Endothelial cell of umbilical vein (primary cell): ENCODE data around the gene KCNH6. TPM values are rescaled to one million over a fixed set of nuclear protein-coding genes. Genes with fewer than 3 reads are reported as not detected.

ENCODE experiments used
- BruUV-seq: library from RNA; stranded (reverse); fragments of 400-500 nt; replicated peaks from 2 replicates; lab custom pipeline; 2021; lab: Mats Ljungman, UMichigan
- CTCF ChIA-PET: fragments of 300-600, 350-600 bp; sonication (Branson Sonifier 250); formaldehyde crosslinking; loops from one replicate; lab custom pipeline; 2021; ENCODE audit warnings: antibody characterized with exemption, inconsistent platforms; lab: Charles Lee
- POLR2A ChIA-PET: fragments of 300-600, 350-600 bp; sonication (Branson Sonifier 250); formaldehyde crosslinking; loops from one replicate; lab custom pipeline; 2021; ENCODE audit warnings: antibody characterized with exemption, inconsistent platforms; lab: Charles Lee
- DNase-seq: peaks from one replicate; pipeline ENCODE4 v3.0.0-alpha.2; 2011; ENCODE audit warnings: low read depth, low spot score
- FAIRE-seq: peaks from 2 replicates; lab custom pipeline; 2011; peaks lifted over from hg19 to GRCh38; lab: Jason Lieb, UNC
- H2AFZ ChIP-seq: 2 replicates; pipeline ENCODE4 v1.6.0; 2012; ENCODE audit warnings: low read depth, low read length, control low read depth, inconsistent platforms
- H3K27ac ChIP-seq: 2 replicates; pipeline ENCODE4 v1.5.1; 2011; ENCODE audit warnings: low read depth, mild to moderate bottlenecking, control low read depth, low read length, moderate library complexity; ENCODE audit not compliant: insufficient read depth
- H3K27me3 ChIP-seq, 2 experiments: 2 replicates each; pipeline versions ENCODE4 v1.6.0 to v1.6.1; 2011; ENCODE audit warnings: low read length in 2 of 2, mixed read lengths in 1 of 2; ENCODE audit not compliant: control insufficient read depth in 2 of 2, insufficient read depth in 2 of 2
- H3K36me3 ChIP-seq, 2 experiments: 2 replicates in 1 of 2; 3 replicates in 1 of 2; pipeline ENCODE4 v1.5.1; 2011; ENCODE audit warnings: low read length in 2 of 2, mild to moderate bottlenecking in 1 of 2, moderate library complexity in 1 of 2; ENCODE audit not compliant: control insufficient read depth in 2 of 2, insufficient read depth in 2 of 2; ENCODE audit errors: extremely low read depth in 1 of 2
- H3K4me1 ChIP-seq: 3 replicates; pipeline ENCODE4 v1.5.1; 2011; ENCODE audit warnings: mild to moderate bottlenecking, low read length; ENCODE audit not compliant: control insufficient read depth, insufficient read depth; ENCODE audit errors: extremely low read depth
- H3K4me2 ChIP-seq: 2 replicates; pipeline ENCODE4 v1.6.1; 2011; ENCODE audit warnings: low read length, control low read depth, mixed read lengths; ENCODE audit not compliant: insufficient read depth
- H3K4me3 ChIP-seq, 3 experiments: fragments of 200-600 bp in 1 of 3; sonication (generic), shearing (Covaris generic) in 1 of 3; replicated peaks in 1 of 3; 2 replicates each; pipeline ENCODE4 v1.5.1; 2011 to 2016; ENCODE audit warnings: control low read depth in 3 of 3, low read length in 3 of 3, mild to moderate bottlenecking in 2 of 3, inconsistent platforms in 1 of 3, low read depth in 1 of 3, moderate library complexity in 1 of 3; ENCODE audit not compliant: insufficient read depth in 1 of 3
- H3K79me2 ChIP-seq: 2 replicates; pipeline ENCODE4 v1.6.0; 2012; ENCODE audit warnings: low read length, inconsistent platforms; ENCODE audit not compliant: control insufficient read depth, insufficient read depth
- H3K9ac ChIP-seq: replicated peaks from 2 replicates; pipeline ENCODE3; 2011; ENCODE audit warnings: low read length, control low read depth; ENCODE audit not compliant: insufficient read depth; ENCODE audit errors: extremely low read depth
- H3K9me1 ChIP-seq: replicated peaks from 3 replicates; pipeline ENCODE4 v1.6.0; 2011; ENCODE audit warnings: mild to moderate bottlenecking, low read length; ENCODE audit not compliant: control insufficient read depth, insufficient read depth; ENCODE audit errors: extremely low read depth
- H3K9me3 ChIP-seq: replicated peaks from 2 replicates; pipeline ENCODE4 v1.5.1; 2012; ENCODE audit warnings: low read length, inconsistent platforms; ENCODE audit not compliant: control insufficient read depth, insufficient read depth
- H4K20me1 ChIP-seq: replicated peaks from 2 replicates; pipeline ENCODE3; 2011; ENCODE audit warnings: mild to moderate bottlenecking, low read length; ENCODE audit not compliant: control insufficient read depth, insufficient read depth; ENCODE audit errors: extremely low read depth
- EZH2 ChIP-seq: IDR thresholded peaks from 2 replicates; pipeline ENCODE4 v1.6.1; 2012; ENCODE audit warnings: borderline replicate concordance, low read depth, mild to moderate bottlenecking, moderate library complexity, low read length, inconsistent platforms; ENCODE audit not compliant: severe bottlenecking
- FOS ChIP-seq: IDR thresholded peaks from 2 replicates; pipeline ENCODE4 v1.6.1; 2011; ENCODE audit warnings: mild to moderate bottlenecking, low read length, moderate library complexity, borderline replicate concordance; ENCODE audit not compliant: insufficient read depth
- GATA2 ChIP-seq: IDR thresholded peaks from 2 replicates; pipeline ENCODE4 v1.7.0; 2011; ENCODE audit warnings: low read depth, mild to moderate bottlenecking, moderate library complexity, mixed read lengths, low read length; ENCODE audit not compliant: insufficient read length, insufficient read depth
- JUN ChIP-seq: IDR thresholded peaks from 2 replicates; pipeline ENCODE4 v1.6.1; 2011; ENCODE audit warnings: borderline replicate concordance, low read depth; ENCODE audit not compliant: insufficient read length, insufficient read depth
- MYC ChIP-seq: IDR thresholded peaks from one replicate; pipeline ENCODE4 v1.6.1; 2011; ENCODE audit warnings: mild to moderate bottlenecking, low read depth, low read length
- POLR2A ChIP-seq: IDR thresholded peaks from 2 replicates; pipeline ENCODE4 v1.6.1; 2012; ENCODE audit warnings: low read depth, mild to moderate bottlenecking, control low read depth, low read length
- POLR2AphosphoS5 ChIP-seq: IDR thresholded peaks from 2 replicates; pipeline ENCODE4 v1.6.1; 2012; ENCODE audit warnings: low read depth, mild to moderate bottlenecking, control low read depth, low read length, moderate library complexity; ENCODE audit not compliant: insufficient read depth
- dilution Hi-C: fragments of 300-500 bp; cut with MboI; formaldehyde crosslinking; loops from one replicate; pipeline ENCODE4 v1.15.0; 2019; ENCODE audit warnings: low sequenced_read_pairs; ENCODE audit not compliant: extremely low pct_ligation_motif_present
- intact Hi-C: fragments of 100-400 bp; cut with micrococcal nuclease; formaldehyde crosslinking; loops from one replicate; pipeline ENCODE4 v1.10.0; 2022
- polyA plus RNA-seq, 4 experiments: library from polyadenylated mRNA; depleted of rRNA in 3 of 4; stranded (reverse) in 3 of 4; unstranded in 1 of 4; fragments of >200 nt; gene quantifications; 2 replicates each; pipeline versions ENCODE4 v1.2.1 to v1.2.3, GENCODE V29; 2011 to 2012; ENCODE audit warnings: missing spikeins in 1 of 4
- total RNA-seq: library from RNA; stranded (reverse); gene quantifications from 2 replicates; pipeline ENCODE4 v1.2.3, GENCODE V29; 2021
- TF ChIP-seq, protein P1 (sequence below): IDR thresholded peaks from 2 replicates; pipeline ENCODE4 v1.6.1; 2011; ENCODE audit not compliant: insufficient read depth, insufficient read length
- TF ChIP-seq, protein P2 (sequence below), 2 donors: IDR thresholded peaks; 1 replicate in 1 of 2; 2 replicates in 1 of 2; pipeline ENCODE4 v1.5.1; 2011; ENCODE audit warnings: low read length in 2 of 2, mild to moderate bottlenecking in 2 of 2, moderate library complexity in 2 of 2, control low read depth in 1 of 2, inconsistent platforms in 1 of 2, low read depth in 1 of 2; ENCODE audit not compliant: insufficient read depth in 1 of 2; ENCODE audit errors: extremely low read depth in 1 of 2

The KCNH6 gene
- total and polyA plus RNA-seq, 2 donors (not counting 3 experiments of a cell fraction or from before 2014, with no cell fraction given): 0.07 TPM; not detected in 1

DNA sequence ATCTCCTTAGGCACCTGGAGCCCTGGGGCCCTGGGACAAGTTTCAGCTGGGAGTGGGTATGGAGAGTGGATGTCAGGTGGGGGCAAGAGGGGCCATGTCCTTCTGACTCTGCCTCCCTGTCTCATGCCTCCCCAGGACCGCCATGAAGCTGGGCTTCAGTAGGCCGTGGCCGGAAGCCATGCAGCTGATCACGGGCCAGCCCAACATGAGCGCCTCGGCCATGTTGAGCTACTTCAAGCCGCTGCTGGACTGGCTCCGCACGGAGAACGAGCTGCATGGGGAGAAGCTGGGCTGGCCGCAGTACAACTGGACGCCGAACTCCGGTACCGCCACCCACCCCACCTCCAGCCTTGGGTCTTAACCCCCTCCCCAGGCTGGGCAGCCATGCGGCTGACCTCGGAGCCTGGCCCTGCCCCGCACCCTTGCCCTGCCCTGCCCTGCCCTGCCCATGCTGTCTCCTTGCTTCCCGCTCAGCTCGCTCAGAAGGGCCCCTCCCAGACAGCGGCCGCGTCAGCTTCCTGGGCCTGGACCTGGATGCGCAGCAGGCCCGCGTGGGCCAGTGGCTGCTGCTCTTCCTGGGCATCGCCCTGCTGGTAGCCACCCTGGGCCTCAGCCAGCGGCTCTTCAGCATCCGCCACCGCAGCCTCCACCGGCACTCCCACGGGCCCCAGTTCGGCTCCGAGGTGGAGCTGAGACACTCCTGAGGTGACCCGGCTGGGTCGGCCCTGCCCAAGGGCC is 26.3 kb upstream of the KCNH6 start:
- H3K4me3 ChIP-seq: no peak overlapping the region
- H3K27ac ChIP-seq: no peak overlapping the region
- no peaks in the 10 kb centered on the region for H3K4me1 ChIP-seq
- peaks cover 2 to 3% of the 10 kb centered on the region in 2 experiments for H3K27me3 ChIP-seq
- TF ChIP-seq, protein P1, sequence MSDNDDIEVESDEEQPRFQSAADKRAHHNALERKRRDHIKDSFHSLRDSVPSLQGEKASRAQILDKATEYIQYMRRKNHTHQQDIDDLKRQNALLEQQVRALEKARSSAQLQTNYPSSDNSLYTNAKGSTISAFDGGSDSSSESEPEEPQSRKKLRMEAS: no peak
- TF ChIP-seq GATA2: no peak
- dilution Hi-C loops (no loop called here), intact Hi-C loops (loop anchor here (5.0 kb wide), 2 partner anchors 70 to 115 kb away; no protein-coding TSS in a partner anchor)
- ChIA-PET CTCF (interaction anchor here (0.9 to 3.0 kb wide), 5 partner anchors 9 to 71 kb away, joined by 5 to 21 read pairs (median 8); no protein-coding TSS in a partner anchor), POLR2A (interaction anchor here (0.7 kb wide), 2 partner anchors 14 to 52 kb away, joined by 3 to 5 read pairs; no protein-coding TSS in a partner anchor)
- no peaks in the 10 kb centered on the region for H3K9me3 ChIP-seq
- no peaks in the 10 kb centered on the region for H3K9me1 ChIP-seq
- H3K79me2 ChIP-seq: no peaks in the 10 kb centered on the region
- H3K9ac ChIP-seq: no peak overlapping the region
- no peak for FAIRE-seq
- no peaks in the 10 kb centered on the region for H4K20me1 ChIP-seq
- no peak for DNase-seq
- H3K36me3 ChIP-seq: peaks cover 0 to 21% of the 10 kb centered on the region in 2 experiments
- H2AFZ ChIP-seq: no peak overlapping the region
- H3K4me2 ChIP-seq: no peak overlapping the region
- no TSS peak for BruUV-seq

DNA sequence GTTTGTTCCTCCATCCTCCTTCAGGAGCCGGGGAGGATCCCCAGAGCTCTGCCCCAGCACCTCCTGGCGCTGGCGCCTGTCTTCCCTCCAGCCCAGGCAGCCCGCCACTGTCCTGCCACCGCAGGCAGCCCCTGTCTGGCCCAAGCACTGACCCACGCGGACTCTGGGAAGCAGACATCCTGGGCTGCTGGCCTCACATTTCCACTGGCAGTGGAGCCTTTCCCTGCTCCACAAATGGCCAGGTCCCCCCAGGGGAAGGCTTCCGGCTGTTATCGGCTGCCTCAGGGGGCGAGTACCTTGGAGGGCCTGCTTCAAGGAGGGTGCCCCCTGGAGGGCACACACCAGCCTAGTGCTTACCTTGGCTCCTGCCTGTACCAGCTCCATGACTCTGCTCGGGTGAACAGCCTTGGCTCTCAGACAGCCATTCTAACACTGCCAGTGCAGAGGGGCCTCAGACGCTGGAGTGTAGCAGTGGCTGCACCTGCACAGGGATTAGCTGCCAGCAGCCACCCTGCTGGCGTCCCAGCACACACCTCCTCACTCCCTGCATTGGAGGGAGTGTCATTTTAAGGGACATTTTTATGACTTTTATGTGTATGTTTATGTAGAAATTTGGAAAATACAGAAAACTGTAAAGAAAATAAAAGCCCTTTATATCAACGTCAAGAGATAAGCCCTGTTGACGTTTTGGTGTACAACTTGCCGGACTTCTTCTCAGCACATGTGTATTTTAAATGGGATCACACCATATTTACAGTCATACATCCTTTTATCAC is 25.3 kb upstream of the KCNH6 start:
- FAIRE-seq (no peak), DNase-seq (no peak)
- no peak overlapping the region for H3K4me3 ChIP-seq
- H3K4me2 ChIP-seq: no peak overlapping the region
- H3K27me3 ChIP-seq: peaks cover 2 to 3% of the 10 kb centered on the region in 2 experiments
- H3K79me2 ChIP-seq: no peaks in the 10 kb centered on the region
- CTCF ChIA-PET: interaction anchor here (1.0 to 3.2 kb wide), 6 partner anchors 17 to 114 kb away, joined by 4 to 21 read pairs (median 9); no protein-coding TSS in a partner anchor
- TF ChIP-seq, protein P2, sequence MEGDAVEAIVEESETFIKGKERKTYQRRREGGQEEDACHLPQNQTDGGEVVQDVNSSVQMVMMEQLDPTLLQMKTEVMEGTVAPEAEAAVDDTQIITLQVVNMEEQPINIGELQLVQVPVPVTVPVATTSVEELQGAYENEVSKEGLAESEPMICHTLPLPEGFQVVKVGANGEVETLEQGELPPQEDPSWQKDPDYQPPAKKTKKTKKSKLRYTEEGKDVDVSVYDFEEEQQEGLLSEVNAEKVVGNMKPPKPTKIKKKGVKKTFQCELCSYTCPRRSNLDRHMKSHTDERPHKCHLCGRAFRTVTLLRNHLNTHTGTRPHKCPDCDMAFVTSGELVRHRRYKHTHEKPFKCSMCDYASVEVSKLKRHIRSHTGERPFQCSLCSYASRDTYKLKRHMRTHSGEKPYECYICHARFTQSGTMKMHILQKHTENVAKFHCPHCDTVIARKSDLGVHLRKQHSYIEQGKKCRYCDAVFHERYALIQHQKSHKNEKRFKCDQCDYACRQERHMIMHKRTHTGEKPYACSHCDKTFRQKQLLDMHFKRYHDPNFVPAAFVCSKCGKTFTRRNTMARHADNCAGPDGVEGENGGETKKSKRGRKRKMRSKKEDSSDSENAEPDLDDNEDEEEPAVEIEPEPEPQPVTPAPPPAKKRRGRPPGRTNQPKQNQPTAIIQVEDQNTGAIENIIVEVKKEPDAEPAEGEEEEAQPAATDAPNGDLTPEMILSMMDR (IDR thresholded peaks at IDR 0.05; ENCODE audit: extremely low read depth in 1 of 2, insufficient read depth in 1 of 2, low read depth in 1 of 2, low read length in 2 of 2): peak; percentile 5 to 44
- TF ChIP-seq JUN (no peak), GATA2 (no peak), EZH2 (no peak), MYC (no peak), POLR2A (no peak), FOS (no peak), POLR2AphosphoS5 (no peak)
- TF ChIP-seq, protein P1: no peak
- peaks cover 0 to 21% of the 10 kb centered on the region in 2 experiments for H3K36me3 ChIP-seq
- no peak overlapping the region for H3K9ac ChIP-seq
- H4K20me1 ChIP-seq: no peaks in the 10 kb centered on the region
- H3K9me3 ChIP-seq: no peaks in the 10 kb centered on the region
- dilution Hi-C loops (no loop called here), intact Hi-C loops (loop anchor here (5.0 kb wide), 2 partner anchors 71 to 114 kb away; no protein-coding TSS in a partner anchor)
- H3K27ac ChIP-seq: no peak overlapping the region
- H3K9me1 ChIP-seq: no peaks in the 10 kb centered on the region
- POLR2A ChIA-PET: interaction anchor here (1.0 kb wide), 1 partner anchor 124 kb away, joined by 4 read pairs; the partner anchor contains the start of gene MAP3K3
- TSS peak; percentile 69 for BruUV-seq
- no peak overlapping the region for H2AFZ ChIP-seq
- no peaks in the 10 kb centered on the region for H3K4me1 ChIP-seq
